AG08396 (cell line): ENCODE results near the gene PITPNM1.
"Not testable (repeated sequence)": the region's sequence is repeated elsewhere in the genome, so short reads cannot be mapped to it uniquely, and the experiment has no call there.

Experiments
- DNase-seq: peaks from one replicate; pipeline ENCODE4 v3.0.0; 2012; ENCODE audit warnings: low spot score, mixed read lengths

The PITPNM1 gene

DNA sequence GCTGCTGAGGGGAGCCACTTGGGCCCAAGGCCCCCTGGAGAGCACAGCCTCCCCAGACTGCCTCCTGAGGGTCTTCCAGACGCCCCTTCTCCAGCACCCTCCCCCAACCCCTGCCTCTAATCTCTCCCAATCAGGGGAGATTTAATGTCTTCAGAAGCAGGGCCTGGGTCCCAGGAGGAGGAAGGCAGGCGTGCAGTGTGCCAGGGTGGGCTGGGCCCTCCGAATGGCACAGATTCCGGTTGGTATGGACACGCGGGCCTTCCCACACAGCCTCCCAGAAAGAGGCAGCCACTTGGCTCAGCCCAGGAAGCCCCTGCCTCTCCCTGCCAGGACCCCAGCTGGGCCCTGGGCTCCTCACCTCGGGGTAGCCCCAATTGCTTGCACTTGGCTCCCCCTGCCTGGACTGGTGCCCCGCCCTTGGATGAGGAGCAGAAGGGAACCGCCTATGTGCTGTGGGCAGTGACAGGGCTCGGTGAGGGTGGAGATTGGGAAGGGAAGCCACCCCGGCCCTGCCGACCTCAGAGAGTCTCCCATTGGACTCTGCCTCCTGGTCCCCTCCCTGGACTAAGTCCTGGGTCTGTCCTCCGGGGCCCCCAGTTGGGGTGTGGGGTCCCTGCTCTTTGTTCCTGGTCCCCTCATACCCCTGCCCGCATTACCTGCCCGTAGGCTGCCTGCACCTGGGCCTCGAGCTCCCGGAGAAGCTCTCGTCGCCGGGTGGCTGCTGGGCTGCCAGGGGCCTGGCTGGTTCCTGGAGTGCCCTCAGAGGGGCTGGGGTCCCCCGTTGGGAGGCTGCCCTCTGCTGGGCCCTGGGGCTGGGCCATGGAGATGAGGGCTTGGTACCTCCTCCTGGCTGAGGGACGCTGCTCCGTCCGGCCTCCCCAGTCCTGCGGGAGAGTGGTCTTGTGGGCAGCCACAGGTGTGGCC is 18.7 kb upstream of the PITPNM1 start:
- DNase-seq = no peak

DNA sequence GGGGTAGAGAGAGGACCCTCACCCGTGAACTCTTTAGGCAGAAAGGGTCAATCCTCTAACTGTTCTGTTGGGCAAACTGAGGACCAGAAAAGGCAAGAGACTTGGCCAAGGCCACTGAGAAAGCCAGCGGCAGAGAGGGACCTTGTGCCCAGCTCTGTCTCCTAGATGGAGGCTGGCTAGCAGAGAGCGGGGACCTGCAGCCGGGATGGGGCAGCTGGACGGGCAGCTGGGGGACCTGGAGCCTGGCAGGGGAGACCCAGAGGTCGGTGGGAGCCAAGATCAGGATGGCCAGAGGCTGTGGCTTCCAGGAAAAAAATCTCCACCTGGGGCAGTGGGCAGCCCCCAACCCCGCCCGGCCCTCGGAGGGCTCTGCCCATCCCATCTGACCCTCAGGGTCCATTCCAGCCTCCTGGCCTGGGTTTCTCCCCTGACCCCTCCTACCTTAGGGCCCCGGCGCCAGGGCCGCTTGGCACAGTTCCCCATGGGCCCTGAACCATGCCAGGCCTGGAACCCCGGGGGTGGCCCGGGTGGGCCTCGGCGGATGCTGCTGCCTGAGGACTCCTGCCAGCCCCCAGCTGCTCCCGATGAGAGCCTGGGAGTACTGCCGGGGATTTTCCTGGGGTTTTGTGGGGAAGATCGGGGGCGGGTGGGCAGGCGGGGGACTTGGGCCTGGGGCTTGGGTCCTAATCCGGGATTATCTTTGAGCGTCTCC is 17.8 kb upstream of the PITPNM1 start, which contains the start of gene CABP2:
Gene CABP2 (minus strand): TSS at position 603 of the 712 bp plus-strand sequence. CDS start 120 bp downstream, at position 483.
- DNase-seq = no peak

- DNase-seq = no peak
Observed at GRCh38 chr11:67522338-67522737, 17.2 kb upstream of the PITPNM1 start.

DNA sequence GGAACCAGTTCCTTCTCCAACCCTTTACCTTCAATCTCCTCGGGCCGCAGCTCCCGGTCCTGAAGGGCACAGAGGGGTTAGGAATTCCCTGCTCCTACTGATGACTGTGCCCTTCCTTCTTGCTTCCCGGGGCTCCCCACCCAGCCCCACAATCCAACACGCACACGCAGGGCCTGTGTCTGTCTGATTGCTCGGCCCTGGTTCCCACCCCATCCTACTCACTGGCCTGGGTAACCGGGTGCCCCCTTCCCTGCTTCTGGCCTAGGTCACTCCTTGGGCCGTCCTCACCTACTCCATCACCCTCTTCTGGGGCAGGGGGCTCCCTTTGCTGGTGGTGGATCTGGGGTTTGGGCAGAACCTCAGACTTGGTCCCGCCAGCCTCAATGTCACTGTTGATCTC is 16.8 kb upstream of the PITPNM1 start:
- no peak for DNase-seq

DNA sequence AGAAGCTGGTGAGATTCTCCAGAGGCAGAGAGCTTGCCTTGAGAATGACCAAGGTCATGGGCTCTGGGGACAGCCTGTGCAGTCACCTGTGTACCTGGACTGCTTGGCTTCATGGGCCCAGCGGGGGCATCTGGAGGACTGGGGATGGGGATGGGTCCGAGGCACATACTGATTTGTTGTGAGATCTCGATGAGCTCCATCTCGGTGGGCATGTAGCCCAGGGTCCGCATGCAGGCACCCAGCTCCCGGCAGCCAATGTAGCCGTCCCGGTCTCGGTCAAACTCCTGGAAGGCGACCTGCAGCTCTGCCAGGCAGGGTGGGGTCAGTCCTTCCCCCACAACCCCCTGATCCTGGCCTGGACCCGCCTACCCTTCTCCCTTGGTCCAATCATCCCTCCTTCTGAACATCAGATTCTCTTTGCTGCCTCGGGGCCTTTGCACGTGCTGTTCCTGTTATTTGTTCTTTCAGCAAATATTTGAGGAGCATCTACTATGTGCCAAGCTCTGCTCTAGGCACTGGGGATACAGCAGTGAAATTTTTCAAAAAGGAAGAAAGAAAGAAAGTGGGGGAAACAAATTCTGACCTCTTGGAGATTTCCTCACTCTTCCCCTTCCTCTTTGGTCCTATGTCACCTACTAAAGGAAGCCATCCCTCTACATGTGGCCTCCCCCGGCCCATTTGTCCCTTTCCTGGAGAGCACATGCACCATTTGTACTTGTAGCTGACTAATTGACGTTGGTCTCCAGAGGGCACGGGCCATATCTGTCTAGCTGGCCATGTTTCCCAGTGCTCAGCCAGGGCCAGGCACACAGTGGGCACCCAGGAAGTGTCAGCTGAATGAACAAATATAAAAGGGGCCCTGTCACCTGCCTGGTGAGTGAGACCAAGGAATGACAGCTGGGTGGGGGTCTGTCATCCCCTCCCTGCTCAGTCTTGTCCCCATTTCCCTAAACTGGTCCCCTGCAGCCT is 16.0 kb upstream of the PITPNM1 start:
- DNase-seq = no peak

GRCh38 chr11:67519726-67520125 is 14.6 kb upstream of the PITPNM1 start:
- no peak for DNase-seq

DNA sequence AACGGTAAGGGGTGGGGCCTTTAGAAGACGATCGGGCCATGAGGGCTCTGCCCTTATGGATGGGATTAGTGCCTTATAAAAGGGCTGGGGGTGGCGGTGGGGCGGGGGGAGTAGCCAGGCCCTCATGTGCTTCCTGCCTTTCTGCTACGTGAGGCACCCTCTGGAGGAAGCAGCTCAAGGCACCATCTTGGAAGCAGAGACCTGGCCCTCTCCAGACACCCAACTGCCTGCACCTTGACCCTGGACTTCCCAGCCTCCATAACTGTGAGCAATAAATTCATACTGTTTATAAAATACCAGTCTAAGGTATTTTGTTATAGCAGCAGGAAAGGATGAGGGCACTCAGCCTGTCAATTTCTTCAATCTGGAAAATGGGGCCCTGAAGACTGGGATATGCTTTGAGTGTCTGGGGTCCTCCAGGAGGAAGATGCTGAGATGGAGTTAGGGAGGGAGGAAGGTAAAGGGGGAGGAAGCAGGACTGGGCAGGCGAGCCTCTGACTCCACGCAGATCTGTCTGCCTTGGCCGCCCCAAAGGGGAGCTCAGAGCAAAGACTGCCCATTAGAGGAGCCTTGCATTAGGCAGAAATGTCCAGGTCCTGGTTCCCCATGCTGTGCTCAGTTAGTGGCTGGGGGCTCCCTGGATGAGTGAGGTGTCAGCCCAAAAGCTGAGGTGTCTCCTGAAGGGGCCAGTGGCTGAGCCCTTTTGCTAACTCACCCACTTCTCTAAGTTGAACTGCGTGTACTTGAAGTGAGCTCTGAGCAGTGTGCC is 12.8 kb upstream of the PITPNM1 start:
- no peak for DNase-seq

GRCh38 chr11:67516806-67517205 is 11.6 kb upstream of the PITPNM1 start:
- DNase-seq = no peak

DNA sequence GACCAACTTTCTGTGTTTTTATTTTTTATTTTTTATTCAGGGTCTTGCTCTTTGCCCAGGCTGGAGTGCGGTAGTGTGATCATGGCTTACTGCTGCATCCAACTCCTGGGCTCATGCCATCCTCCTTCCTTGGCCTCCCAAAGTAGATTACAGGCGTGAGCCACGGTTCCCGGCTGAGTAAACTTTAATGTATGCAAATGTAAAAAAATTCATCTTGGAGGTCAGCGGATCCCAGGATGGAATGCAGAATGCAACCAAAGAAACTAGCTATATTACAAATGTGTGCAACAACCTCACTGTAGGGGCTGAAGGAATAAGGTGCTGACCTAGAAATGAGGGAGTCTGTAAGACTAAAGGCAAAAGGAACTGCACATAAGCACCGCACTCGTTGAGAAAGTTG is 9.0 kb upstream of the PITPNM1 start:
- DNase-seq = no peak

DNA sequence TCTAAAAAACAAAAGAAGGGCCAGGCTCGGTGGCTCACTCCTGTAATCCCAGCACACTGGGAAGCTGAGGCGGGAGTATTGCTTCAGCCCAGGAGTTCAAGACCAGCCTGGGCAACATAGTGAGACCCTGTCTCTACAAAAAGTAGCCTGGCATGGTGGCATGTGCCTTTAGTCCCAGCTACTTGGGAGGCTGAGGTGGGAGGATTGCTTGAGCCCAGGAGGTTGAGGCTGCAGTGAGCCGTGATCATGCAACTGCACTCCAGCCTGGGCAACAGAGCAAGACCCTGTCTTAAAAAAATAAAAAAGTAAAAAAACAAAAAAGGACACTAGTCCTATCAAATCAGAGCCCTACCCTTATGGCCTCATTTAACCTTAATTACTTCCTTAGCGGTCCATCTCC is 6.4 kb upstream of the PITPNM1 start:
- not testable (repeated sequence) for DNase-seq

- DNase-seq = no peak
Observed at GRCh38 chr11:67510023-67510345, 4.8 kb upstream of the PITPNM1 start.

DNA sequence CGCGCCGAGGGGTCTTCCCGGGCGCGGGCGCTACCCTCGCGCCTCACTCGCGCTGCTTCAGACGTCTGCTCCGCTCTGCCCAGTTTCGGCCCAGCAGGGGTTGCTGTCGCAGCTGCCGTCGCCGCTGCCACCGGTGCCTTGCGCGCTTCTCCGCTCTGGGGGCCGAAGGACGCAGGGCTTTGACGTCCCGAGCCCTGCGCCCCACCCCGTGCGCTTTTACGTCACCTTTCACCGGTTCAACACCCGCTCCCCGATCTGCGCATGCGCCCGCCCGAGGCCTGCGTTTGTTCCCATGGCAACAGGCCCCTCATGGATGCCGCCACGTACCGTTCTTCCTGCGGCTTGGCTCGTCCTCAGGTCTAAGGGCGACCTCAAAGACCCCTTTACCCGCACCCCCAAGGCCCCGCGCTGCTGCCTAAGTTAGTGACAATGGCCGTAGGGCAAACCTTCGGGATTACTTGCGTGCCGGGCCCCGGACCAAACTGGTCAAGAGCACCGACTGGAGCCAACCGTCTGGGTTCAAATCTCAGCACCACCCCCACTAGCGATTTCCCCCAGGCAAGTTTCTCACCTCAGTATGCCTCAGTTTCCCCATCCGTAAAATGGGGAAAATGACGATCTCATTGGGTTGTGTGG is 3.4 kb upstream of the PITPNM1 start:
- DNase-seq = peak; percentile 99

- DNase-seq = peak; percentile 100
Observed at GRCh38 chr11:67507864-67508485, 2.8 kb upstream of the PITPNM1 start, which contains the start of gene CDK2AP2. Gene CDK2AP2, minus strand, starts transcription at chr11:67508162. Its CDS starts 80 bp downstream, at chr11:67508082.

GRCh38 chr11:67507242-67507863 is 2.2 kb upstream of the PITPNM1 start:
- no peak for DNase-seq

DNA sequence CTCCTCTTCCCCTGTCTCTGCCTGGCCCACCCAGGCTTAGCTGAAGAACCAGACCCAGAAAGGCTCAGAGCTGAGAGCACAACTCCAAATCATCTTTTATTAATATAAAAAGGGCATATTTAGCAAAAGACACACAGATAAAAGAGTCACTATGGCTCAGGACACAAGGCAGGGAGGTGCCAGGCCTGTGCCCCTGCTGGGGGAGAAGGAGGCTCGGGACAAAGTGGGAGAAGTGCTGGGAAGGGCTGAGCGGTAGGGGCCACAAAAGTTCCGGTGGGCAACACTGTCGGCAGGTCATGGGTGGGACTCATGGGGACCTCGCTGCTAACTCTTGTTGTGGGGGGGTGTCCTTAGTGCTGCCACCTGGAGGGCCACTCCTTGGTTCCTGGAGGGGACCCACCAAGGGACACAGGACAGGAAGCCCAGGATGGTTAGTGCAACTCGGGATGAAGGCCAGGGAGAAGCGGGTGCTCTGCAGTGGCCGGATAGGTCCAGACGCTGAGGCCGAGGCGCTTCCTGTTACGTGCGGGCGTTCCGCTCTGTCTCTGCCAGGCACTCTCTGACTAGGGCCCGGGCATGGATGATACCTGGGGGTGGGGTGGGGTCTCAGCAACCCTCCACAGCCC is 1.4 kb upstream of the PITPNM1 start:
- DNase-seq = no peak

GRCh38 chr11:67505605-67506396 is 638 bp upstream of the PITPNM1 start:
- peak; percentile 96 for DNase-seq

DNA sequence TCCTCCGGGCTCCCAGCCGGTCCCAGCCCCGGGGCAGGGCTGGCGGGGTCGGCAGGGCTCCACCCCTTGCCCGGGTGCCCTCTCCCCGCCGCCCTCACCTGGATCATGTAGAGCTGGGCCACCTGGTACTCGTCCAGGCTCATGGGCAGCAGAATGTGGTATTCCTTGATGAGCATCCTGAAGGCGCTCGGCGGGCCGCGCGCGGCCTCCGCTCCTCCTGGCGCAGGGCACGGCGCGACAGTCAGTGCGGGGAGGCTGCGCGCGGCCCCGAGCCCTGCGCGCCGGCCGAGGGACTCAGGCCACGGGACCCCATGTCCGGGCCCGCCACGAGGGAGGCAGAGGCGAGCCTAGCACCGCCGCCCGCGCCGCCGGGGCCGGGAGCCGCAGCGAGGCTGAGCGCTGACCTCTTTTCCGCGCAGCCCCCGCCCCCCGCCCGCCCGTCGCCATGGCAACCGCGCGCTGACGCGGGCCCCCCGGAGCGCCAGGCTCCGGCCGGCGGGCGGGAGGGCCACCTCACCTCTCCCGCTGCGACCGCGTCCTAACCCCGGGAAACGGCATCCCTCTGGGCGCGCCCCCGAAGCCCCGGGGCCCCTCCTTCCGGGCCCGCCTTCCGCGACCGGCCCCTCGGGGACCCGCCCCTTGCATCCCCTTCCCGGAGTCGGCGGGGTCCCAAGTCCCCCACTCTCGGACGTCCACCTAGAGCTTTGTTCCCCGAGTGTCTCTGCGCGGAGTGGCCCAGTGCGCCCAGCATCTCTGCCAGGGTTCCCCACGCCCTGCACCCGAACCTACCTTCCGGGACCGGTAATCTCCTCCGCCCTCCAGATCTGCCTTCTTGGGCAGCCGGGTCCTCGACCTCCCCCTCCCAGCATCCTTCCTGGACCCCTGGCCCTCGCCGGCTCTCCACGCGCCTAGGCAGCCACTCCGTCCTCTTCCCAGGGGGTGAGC is 886 bp downstream of the PITPNM1 start:
- peak; percentile 81 for DNase-seq
